IPS DF 6.9 (cell line): Measurements from ENCODE around the gene ADRA2C.

Source experiments
- DNase-seq: peaks from one replicate; pipeline ENCODE4 v3.0.0-alpha.2; 2013; ENCODE audit warnings: low read depth, low spot score
- H3K27ac ChIP-seq: one replicate; pipeline ENCODE4 v1.5.1; 2013; ENCODE audit warnings: low read length, control low read depth
- H3K27me3 ChIP-seq: 2 replicates; pipeline ENCODE4 v1.6.1; 2013; ENCODE audit warnings: mild to moderate bottlenecking, low read length; ENCODE audit not compliant: control insufficient read depth, insufficient read depth
- H3K36me3 ChIP-seq: 2 replicates; pipeline ENCODE4 v1.6.1; 2013; ENCODE audit warnings: low read length; ENCODE audit not compliant: control insufficient read depth, insufficient read depth
- H3K4me1 ChIP-seq: 2 replicates; pipeline ENCODE4 v1.6.1; 2013; ENCODE audit warnings: low read length; ENCODE audit not compliant: control insufficient read depth, insufficient read depth
- H3K4me3 ChIP-seq: 2 replicates; pipeline ENCODE4 v1.5.1; 2013; ENCODE audit warnings: mild to moderate bottlenecking, low read length
- H3K9me3 ChIP-seq: 2 replicates; pipeline ENCODE4 v1.6.1; 2013; ENCODE audit warnings: low read length, inconsistent platforms; ENCODE audit not compliant: control insufficient read depth, insufficient read depth
- WGBS: extraction: QIAGEN DNeasy Blood & Tissue Kit; methylation state at CpG from one replicate; pipeline ENCODE4 v1.1.7; 2013; ENCODE audit warnings: mixed read lengths, missing lambda C conversion rate; ENCODE audit not compliant: insufficient read length, insufficient coverage; 5-methylcytosine and 5-hydroxymethylcytosine counted together

ADRA2C gene

GRCh38 chr4:3805731-3806130 is 39.5 kb downstream of the ADRA2C start:
- WGBS = no CpG with 5 or more reads among the region's 11 CpGs
- Histone ChIP-seq H3K4me1 (peaks cover 5% of the 10 kb centered on the region), H3K27me3 (no peaks in the 10 kb centered on the region), H3K4me3 (no peak overlapping the region), H3K27ac (no peak overlapping the region), H3K9me3 (no peaks in the 10 kb centered on the region), H3K36me3 (no peaks in the 10 kb centered on the region)
- no peak for DNase-seq

- DNase-seq = no peak
- no CpG with 5 or more reads among the region's 6 CpGs for WGBS
- no peak overlapping the region for H3K4me3 ChIP-seq
- no peaks in the 10 kb centered on the region for H3K27me3 ChIP-seq
- H3K27ac ChIP-seq = no peak overlapping the region
- H3K36me3 ChIP-seq = no peaks in the 10 kb centered on the region
- H3K9me3 ChIP-seq = no peaks in the 10 kb centered on the region
- H3K4me1 ChIP-seq = peaks cover 4% of the 10 kb centered on the region
These were observed 41.1 kb downstream of the ADRA2C start for GRCh38 chr4:3807311-3807710.

GRCh38 chr4:3807822-3808496 is 41.8 kb downstream of the ADRA2C start:
- H3K9me3 ChIP-seq = no peaks in the 10 kb centered on the region
- 100% methylated on average over 2 of the region's 14 CpGs for WGBS
- H3K4me1 ChIP-seq = peaks cover 2% of the 10 kb centered on the region
- no peaks in the 10 kb centered on the region for H3K36me3 ChIP-seq
- H3K27me3 ChIP-seq = no peaks in the 10 kb centered on the region
- no peak for DNase-seq
- no peak overlapping the region for H3K4me3 ChIP-seq
- H3K27ac ChIP-seq = no peak overlapping the region

- no peaks in the 10 kb centered on the region for H3K9me3 ChIP-seq
- no peak overlapping the region for H3K4me3 ChIP-seq
- no peaks in the 10 kb centered on the region for H3K27me3 ChIP-seq
- no peak for DNase-seq
- H3K36me3 ChIP-seq = no peaks in the 10 kb centered on the region
- H3K27ac ChIP-seq = no peak overlapping the region
- no CpG with 5 or more reads among the region's 5 CpGs for WGBS
- H3K4me1 ChIP-seq = no peaks in the 10 kb centered on the region; the same call in none of the 2 replicates
These were observed 42.4 kb downstream of the ADRA2C start for GRCh38 chr4:3808597-3808996.

GRCh38 chr4:3809028-3809427 is 42.8 kb downstream of the ADRA2C start:
- no peak overlapping the region for H3K27ac ChIP-seq
- no peak overlapping the region for H3K4me3 ChIP-seq
- H3K9me3 ChIP-seq = no peaks in the 10 kb centered on the region
- no CpG with 5 or more reads among the region's 29 CpGs for WGBS
- no peaks in the 10 kb centered on the region; the same call in none of the 2 replicates for H3K4me1 ChIP-seq
- no peaks in the 10 kb centered on the region for H3K36me3 ChIP-seq
- no peaks in the 10 kb centered on the region for H3K27me3 ChIP-seq
- DNase-seq = no peak

- H3K27ac ChIP-seq = no peak overlapping the region
- no peak for DNase-seq
- no peak overlapping the region for H3K4me3 ChIP-seq
- WGBS = no CpG with 5 or more reads among the region's 18 CpGs
- H3K9me3 ChIP-seq = no peaks in the 10 kb centered on the region
- no peaks in the 10 kb centered on the region; the same call in none of the 2 replicates for H3K4me1 ChIP-seq
- no peaks in the 10 kb centered on the region for H3K27me3 ChIP-seq
- H3K36me3 ChIP-seq = no peaks in the 10 kb centered on the region
These were observed 43.4 kb downstream of the ADRA2C start for GRCh38 chr4:3809451-3810110.

- no peaks in the 10 kb centered on the region; the same call in none of the 2 replicates for H3K4me1 ChIP-seq
- no peak overlapping the region for H3K4me3 ChIP-seq
- DNase-seq = no peak
- no CpG with 5 or more reads among the region's 15 CpGs for WGBS
- H3K27ac ChIP-seq = no peak overlapping the region
- no peaks in the 10 kb centered on the region for H3K27me3 ChIP-seq
- no peaks in the 10 kb centered on the region for H3K9me3 ChIP-seq
- no peaks in the 10 kb centered on the region for H3K36me3 ChIP-seq
These were observed 44.0 kb downstream of the ADRA2C start for GRCh38 chr4:3810111-3810680.

GRCh38 chr4:3810796-3811485 is 44.8 kb downstream of the ADRA2C start:
- Histone ChIP-seq H3K4me3 (no peak overlapping the region; the same call in 1 of the 2 replicates), H3K9me3 (no peaks in the 10 kb centered on the region), H3K27ac (no peak overlapping the region), H3K4me1 (no peaks in the 10 kb centered on the region; the same call in none of the 2 replicates), H3K27me3 (no peaks in the 10 kb centered on the region), H3K36me3 (no peaks in the 10 kb centered on the region)
- WGBS = no CpG with 5 or more reads among the region's 20 CpGs
- no peak for DNase-seq

- H3K4me1 ChIP-seq = no peaks in the 10 kb centered on the region; the same call in none of the 2 replicates
- WGBS = no CpG with 5 or more reads among the region's 6 CpGs
- no peak overlapping the region for H3K27ac ChIP-seq
- H3K9me3 ChIP-seq = no peaks in the 10 kb centered on the region
- H3K36me3 ChIP-seq = no peaks in the 10 kb centered on the region
- H3K27me3 ChIP-seq = no peaks in the 10 kb centered on the region
- no peak overlapping the region for H3K4me3 ChIP-seq
- no peak for DNase-seq
These were observed 45.4 kb downstream of the ADRA2C start for GRCh38 chr4:3811621-3812020.

GRCh38 chr4:3812211-3812934 is 46.2 kb downstream of the ADRA2C start:
- Histone ChIP-seq H3K27me3 (no peaks in the 10 kb centered on the region), H3K9me3 (no peaks in the 10 kb centered on the region), H3K36me3 (no peaks in the 10 kb centered on the region), H3K4me3 (no peak overlapping the region), H3K4me1 (no peaks in the 10 kb centered on the region; the same call in none of the 2 replicates), H3K27ac (no peak overlapping the region)
- no peak for DNase-seq
- no CpG with 5 or more reads among the region's 19 CpGs for WGBS
